GM19372 (cell line): ENCODE results near the gene ACY1.
A peak's percentile ranks its signal among the peaks of the same experiment; 100 is the strongest.

Experiments
- ATAC-seq: cut with Tn5 transposase; IDR thresholded peaks from one replicate; pipeline ENCODE4 v1.9.1; 2021; ENCODE audit warnings: mild to moderate bottlenecking, low read depth, moderate library complexity; ENCODE audit not compliant: unreplicated experiment

ACY1 gene

GRCh38 chr3:51982838-51983577 is at the start of gene ACY1:
Gene ACY1, plus strand, starts transcription at chr3:51983535. Its CDS starts 530 bp downstream, at chr3:51984065.
- ATAC-seq: peak; percentile 70

- ATAC-seq: no peak
These were observed 49.0 kb upstream of the ACY1 start for GRCh38 chr3:51934139-51934850.

- no peak for ATAC-seq
These were observed 48.1 kb upstream of the ACY1 start for GRCh38 chr3:51934991-51935885.

- ATAC-seq: no peak
These were observed 47.2 kb upstream of the ACY1 start for GRCh38 chr3:51935886-51936755.

- no peak for ATAC-seq
These were observed 46.3 kb upstream of the ACY1 start for GRCh38 chr3:51937014-51937413.

DNA sequence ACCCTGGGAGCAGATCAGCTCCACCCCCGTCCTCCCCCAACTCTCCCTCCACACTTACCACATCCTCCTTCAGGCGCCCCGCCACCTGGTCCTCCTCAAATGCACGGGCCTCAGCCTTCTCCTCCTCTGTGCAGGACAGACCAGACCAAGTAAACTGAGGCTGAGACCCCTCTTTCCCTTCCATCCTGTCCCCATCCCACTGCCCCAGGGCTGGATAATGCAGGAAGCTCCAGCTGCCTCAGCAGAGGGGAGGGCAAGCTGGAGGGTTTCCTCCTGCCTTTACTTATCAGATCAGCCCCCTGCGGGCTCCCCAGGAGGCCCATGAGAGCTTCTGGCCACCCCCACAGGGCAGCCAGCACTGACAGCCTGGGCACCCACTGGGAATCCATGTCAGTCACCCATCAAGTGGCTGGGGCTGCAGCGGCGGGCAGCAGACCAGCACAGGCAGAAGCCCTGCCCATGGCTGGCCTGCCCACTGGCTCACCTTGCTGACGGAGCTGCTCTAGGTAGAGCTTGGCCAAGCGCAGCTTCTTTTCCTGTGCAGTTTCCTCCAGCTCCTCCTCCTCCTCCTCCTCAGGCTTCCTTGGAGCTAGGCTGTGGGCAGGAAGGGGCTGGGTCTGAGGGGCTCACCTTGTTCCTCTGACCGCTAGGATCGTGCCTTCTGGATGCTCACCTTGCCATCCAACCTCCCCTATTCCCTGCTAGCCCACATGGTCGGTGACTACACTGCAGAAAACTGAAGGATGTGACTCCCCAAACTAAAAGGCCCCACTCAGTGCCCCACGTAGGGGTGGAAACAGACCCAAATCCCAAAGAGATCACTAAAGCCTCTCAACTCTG is 45.5 kb upstream of the ACY1 start:
- no peak for ATAC-seq

DNA sequence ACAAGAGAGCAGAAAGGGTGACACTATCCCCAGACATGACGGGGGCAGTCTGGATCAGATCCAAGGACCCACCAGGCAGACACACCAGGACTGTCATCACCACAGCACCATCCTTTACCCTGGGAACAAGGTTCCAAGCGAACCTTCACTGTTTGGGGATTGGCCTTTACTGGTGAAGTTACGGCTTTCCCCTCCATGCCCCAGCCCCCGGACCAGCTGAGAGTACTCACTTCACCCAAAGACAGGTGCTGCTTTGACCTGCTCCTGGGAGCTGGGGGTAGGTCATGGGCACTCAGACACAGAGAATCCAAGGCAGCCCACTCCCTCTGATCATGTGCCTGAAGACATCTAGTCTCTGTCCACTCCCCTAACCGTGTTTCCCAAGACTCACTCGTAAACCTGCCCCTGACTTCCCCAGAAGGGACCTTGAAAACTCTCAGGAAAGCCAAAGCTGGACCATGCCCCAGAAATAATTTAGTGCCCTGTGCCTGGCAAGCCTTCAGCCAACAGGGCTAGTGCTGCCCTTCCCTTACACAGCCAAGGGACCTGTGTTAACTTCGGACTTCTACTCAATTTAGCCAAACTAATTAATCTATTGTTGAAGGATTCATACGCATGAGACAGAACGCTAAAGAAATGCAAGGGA is 44.4 kb upstream of the ACY1 start:
- ATAC-seq: no peak

GRCh38 chr3:51940648-51941462 is 42.5 kb upstream of the ACY1 start:
- no peak for ATAC-seq

DNA sequence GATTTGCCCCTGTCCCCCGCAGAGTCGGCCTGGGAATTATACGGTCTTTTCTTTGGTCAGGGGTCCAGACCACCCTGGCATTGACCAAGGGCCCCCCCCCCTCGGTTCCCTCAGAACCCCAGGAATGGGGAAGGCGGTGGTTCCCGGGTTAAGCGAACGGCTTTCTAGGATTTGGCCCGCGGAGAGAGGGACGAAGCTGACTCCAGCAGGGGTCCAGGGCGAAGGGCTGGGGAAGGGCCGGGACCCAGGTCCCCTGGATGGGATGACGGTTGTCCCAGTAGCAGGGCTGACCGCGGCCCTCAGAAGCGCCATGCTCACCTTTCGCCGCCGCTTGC is 41.9 kb upstream of the ACY1 start:
- no peak for ATAC-seq

GRCh38 chr3:51941798-51942602 is 41.3 kb upstream of the ACY1 start, which contains the start of the genes PARP3 and RRP9:
Gene PARP3, plus strand, starts transcription at chr3:51942363. Its CDS starts 993 bp downstream, at chr3:51943356.
Gene RRP9, minus strand, starts transcription at chr3:51941904. Its CDS starts 37 bp downstream, at chr3:51941867.
- peak; percentile 90 for ATAC-seq

GRCh38 chr3:51942603-51943450 is 40.5 kb upstream of the ACY1 start:
- ATAC-seq: peak; percentile 19

DNA sequence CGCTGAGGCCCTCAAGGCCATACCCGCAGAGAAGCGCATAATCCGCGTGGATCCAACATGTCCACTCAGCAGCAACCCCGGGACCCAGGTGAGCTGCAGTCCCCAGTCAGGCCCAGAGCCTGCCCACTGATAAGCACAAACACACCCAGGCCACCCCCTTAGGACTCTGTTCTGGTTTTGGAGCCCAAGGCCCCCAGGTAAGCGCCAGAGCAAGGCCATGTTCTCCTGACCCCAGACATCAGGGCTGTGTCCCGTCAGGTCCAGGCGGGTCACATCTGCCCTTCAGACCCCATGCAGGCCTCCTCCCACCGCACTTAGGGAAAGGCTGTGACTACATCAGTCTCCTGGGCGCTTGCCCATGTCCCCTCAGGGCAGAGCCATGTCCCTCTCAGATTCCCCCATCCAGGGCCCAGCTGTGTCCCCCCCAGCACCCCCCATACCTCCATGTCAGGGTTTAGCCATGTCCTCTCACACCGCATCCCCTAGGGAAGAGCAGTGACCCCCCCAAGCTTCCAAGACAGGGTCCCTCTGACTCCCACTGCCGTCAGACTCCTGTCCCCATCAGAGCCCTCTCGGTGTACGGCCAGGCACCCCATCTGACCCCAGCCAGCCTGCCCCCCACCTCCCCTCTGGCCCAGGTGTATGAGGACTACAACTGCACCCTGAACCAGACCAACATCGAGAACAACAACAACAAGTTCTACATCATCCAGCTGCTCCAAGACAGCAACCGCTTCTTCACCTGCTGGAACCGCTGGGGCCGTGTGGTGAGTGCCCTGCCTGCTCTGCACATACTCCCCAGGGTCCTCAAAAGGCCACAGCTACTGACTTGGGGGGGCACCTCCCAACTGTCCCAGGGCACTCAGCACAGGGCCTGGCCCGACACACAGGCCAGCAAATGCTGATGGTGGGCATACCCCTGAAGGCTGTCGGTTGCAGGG is 39.6 kb upstream of the ACY1 start:
- no peak for ATAC-seq

DNA sequence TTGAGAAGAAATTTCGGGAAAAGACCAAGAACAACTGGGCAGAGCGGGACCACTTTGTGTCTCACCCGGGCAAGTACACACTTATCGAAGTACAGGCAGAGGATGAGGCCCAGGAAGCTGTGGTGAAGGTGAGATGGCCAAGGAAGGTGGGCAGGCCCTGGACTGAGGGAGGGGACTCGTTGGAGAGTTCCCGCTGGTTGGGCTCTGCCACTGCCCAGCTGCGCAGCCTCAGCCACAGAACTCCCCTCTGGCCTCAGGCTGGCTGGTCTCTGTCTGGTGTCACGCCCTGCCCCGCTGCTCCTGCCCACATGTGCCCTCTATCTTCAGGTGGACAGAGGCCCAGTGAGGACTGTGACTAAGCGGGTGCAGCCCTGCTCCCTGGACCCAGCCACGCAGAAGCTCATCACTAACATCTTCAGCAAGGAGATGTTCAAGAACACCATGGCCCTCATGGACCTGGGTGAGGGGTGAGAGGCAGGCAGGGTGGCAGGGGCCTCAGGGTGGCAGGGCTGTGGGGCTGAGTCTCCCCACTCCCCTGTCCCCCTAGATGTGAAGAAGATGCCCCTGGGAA is 38.8 kb upstream of the ACY1 start:
- no peak for ATAC-seq

GRCh38 chr3:51945031-51945840 is 38.1 kb upstream of the ACY1 start:
- no peak for ATAC-seq
